WTC11 (cell line): Measurements from ENCODE around the gene ANKRD62. TPM values are rescaled to one million over a fixed set of nuclear protein-coding genes. Genes with fewer than 3 reads are reported as not detected.

Experiments
- ATAC-seq: fragments of 200-7000 bp; cut with Tn5 transposase; 2 replicates; pipeline ENCODE4 v1.10.0; 2021; ENCODE audit warnings: mild to moderate bottlenecking, moderate library complexity
- CTCF ChIA-PET: fragments of 300-600 bp; sonication (Branson Sonifier 250); formaldehyde crosslinking; loops from one replicate; lab custom pipeline; 2021; ENCODE audit warnings: antibody characterized with exemption; lab: Charles Lee
- POLR2A ChIA-PET: fragments of 350-600 bp; sonication (Branson Sonifier 250); formaldehyde crosslinking; loops from one replicate; lab custom pipeline; 2021; ENCODE audit warnings: antibody characterized with exemption; lab: Charles Lee
- DNase-seq: peaks from one replicate; pipeline ENCODE4 v3.0.0; 2021; ENCODE audit warnings: low spot score
- H3K27ac Mint-ChIP-seq: 2 replicates; pipeline ENCODE4 v1.8.0; 2021; ENCODE audit warnings: mixed read lengths
- H3K27me3 Mint-ChIP-seq: 2 replicates; pipeline ENCODE4 v1.8.0; 2021; ENCODE audit warnings: low read depth, mild to moderate bottlenecking, moderate library complexity, mixed read lengths
- H3K36me3 Mint-ChIP-seq: 2 replicates; pipeline ENCODE4 v1.8.0; 2021; ENCODE audit warnings: mixed read lengths
- H3K4me1 Mint-ChIP-seq: 2 replicates; pipeline ENCODE4 v1.8.0; 2022; ENCODE audit warnings: mixed read lengths
- H3K4me3 Mint-ChIP-seq: 2 replicates; pipeline ENCODE4 v1.8.0; 2021; ENCODE audit warnings: mild to moderate bottlenecking, moderate library complexity, mixed read lengths
- H3K9me3 Mint-ChIP-seq: 2 replicates; pipeline ENCODE4 v1.8.0; 2021; ENCODE audit warnings: mixed read lengths
- ATF1 ChIP-seq: sonication (generic); formaldehyde crosslinking; IDR thresholded peaks from 2 replicates; pipeline ENCODE4 v1.8.1; 2023; ENCODE audit warnings: mild to moderate bottlenecking, moderate library complexity, missing genetic modification reagents
- GRHL2 ChIP-seq: fragments of 250-450 bp; sonication (Bioruptor Pico); IDR thresholded peaks from 2 replicates; pipeline ENCODE4 v1.8.0; 2022; ENCODE audit warnings: mild to moderate bottlenecking, moderate library complexity; ENCODE audit not compliant: insufficient replicate concordance, severe bottlenecking
- HMGXB4 ChIP-seq: sonication (generic); formaldehyde crosslinking; IDR thresholded peaks from 2 replicates; pipeline ENCODE4 v1.8.1; 2023; ENCODE audit warnings: mild to moderate bottlenecking, moderate library complexity, missing genetic modification reagents
- IRF2 ChIP-seq: sonication (generic); formaldehyde crosslinking; IDR thresholded peaks from 2 replicates; pipeline ENCODE4 v1.8.0; 2022; ENCODE audit warnings: low read depth, missing genetic modification reagents, borderline replicate concordance
- MAX ChIP-seq: sonication (generic); formaldehyde crosslinking; IDR thresholded peaks from 2 replicates; pipeline ENCODE4 v1.8.0; 2022; ENCODE audit warnings: mild to moderate bottlenecking, missing genetic modification reagents
- NFATC4 ChIP-seq: fragments of 250-450 bp; sonication (Bioruptor Pico); IDR thresholded peaks from 2 replicates; pipeline ENCODE4 v1.9.0; 2021; ENCODE audit warnings: mild to moderate bottlenecking
- PRDM15 ChIP-seq: sonication (generic); formaldehyde crosslinking; IDR thresholded peaks from 2 replicates; pipeline ENCODE4 v1.8.0; 2022; ENCODE audit warnings: missing genetic modification reagents
- RELA ChIP-seq: sonication (generic); formaldehyde crosslinking; IDR thresholded peaks from 2 replicates; pipeline ENCODE4 v1.8.1; 2022; ENCODE audit warnings: missing genetic modification reagents, mild to moderate bottlenecking, borderline replicate concordance
- TP53 ChIP-seq: sonication (generic); formaldehyde crosslinking; IDR thresholded peaks from 2 replicates; pipeline ENCODE4 v1.8.1; 2023; ENCODE audit warnings: mild to moderate bottlenecking, missing genetic modification reagents
- ZBTB21 ChIP-seq: sonication (generic); formaldehyde crosslinking; IDR thresholded peaks from 2 replicates; pipeline ENCODE4 v1.8.1; 2023; ENCODE audit warnings: mild to moderate bottlenecking, missing genetic modification reagents, borderline replicate concordance
- ZMAT4 ChIP-seq: fragments of 250-450 bp; sonication (Bioruptor Pico); IDR thresholded peaks from 2 replicates; pipeline ENCODE4 v1.9.0; 2021; ENCODE audit warnings: mild to moderate bottlenecking
- ZNF219 ChIP-seq: sonication (generic); formaldehyde crosslinking; IDR thresholded peaks from 2 replicates; pipeline ENCODE4 v1.8.0; 2023; ENCODE audit warnings: missing genetic modification reagents, mild to moderate bottlenecking, borderline replicate concordance
- ZNF232 ChIP-seq: sonication (generic); formaldehyde crosslinking; IDR thresholded peaks from 2 replicates; pipeline ENCODE4 v1.8.0; 2022; ENCODE audit warnings: mild to moderate bottlenecking, missing genetic modification reagents
- ZNF396 ChIP-seq: fragments of 250-450 bp; sonication (Bioruptor Pico); IDR thresholded peaks from 2 replicates; pipeline ENCODE4 v1.8.0; 2021; ENCODE audit warnings: mild to moderate bottlenecking, moderate library complexity, borderline replicate concordance
- total RNA-seq: library from RNA; stranded (reverse); gene quantifications from 3 replicates; pipeline ENCODE4 v1.2.3, GENCODE V29; 2021
- TF ChIP-seq, protein P1 (sequence below): fragments of 200-600 bp; IDR thresholded peaks from 2 replicates; pipeline ENCODE4 v1.8.0; 2022; ENCODE audit warnings: antibody characterized with exemption
- TF ChIP-seq, protein P2 (sequence below): sonication (generic); formaldehyde crosslinking; IDR thresholded peaks from 2 replicates; pipeline ENCODE4 v1.8.0; 2023; ENCODE audit warnings: missing genetic modification reagents

The ANKRD62 gene
- total RNA-seq, 1 experiment from 2014 or later, result not detected

- Mint-ChIP-seq H3K36me3 (no peaks in the 10 kb centered on the region), H3K4me3 (no peak overlapping the region), H3K9me3 (no peaks in the 10 kb centered on the region), H3K27ac (no peak overlapping the region), H3K27me3 (no peaks in the 10 kb centered on the region; the same call in 1 of the 2 replicates), H3K4me1 (no peaks in the 10 kb centered on the region)
- ATAC-seq (peak; percentile 90), DNase-seq (peak; percentile 57)
- ChIA-PET POLR2A (no interaction called here), CTCF (interaction anchor here (0.6 to 2.2 kb wide), 16 partner anchors 8 to 296 kb away, joined by 3 to 16 read pairs (median 4); partner anchors contain the start of gene CIDEA)
- TF ChIP-seq ZMAT4 (CRISPR knock-in tag) (no peak), ZNF219 (CRISPR knock-in tag) (no peak), MAX (CRISPR knock-in tag) (no peak), HMGXB4 (CRISPR knock-in tag) (no peak), NFATC4 (no peak), ATF1 (CRISPR knock-in tag) (no peak), RELA (CRISPR knock-in tag) (no peak), TP53 (CRISPR knock-in tag) (no peak), ZNF396 (CRISPR knock-in tag) (0 out of 2 replicates have a peak, but pooled peaks have one; percentile 26), PRDM15 (CRISPR knock-in tag) (no peak)
- TF ChIP-seq, protein P1, sequence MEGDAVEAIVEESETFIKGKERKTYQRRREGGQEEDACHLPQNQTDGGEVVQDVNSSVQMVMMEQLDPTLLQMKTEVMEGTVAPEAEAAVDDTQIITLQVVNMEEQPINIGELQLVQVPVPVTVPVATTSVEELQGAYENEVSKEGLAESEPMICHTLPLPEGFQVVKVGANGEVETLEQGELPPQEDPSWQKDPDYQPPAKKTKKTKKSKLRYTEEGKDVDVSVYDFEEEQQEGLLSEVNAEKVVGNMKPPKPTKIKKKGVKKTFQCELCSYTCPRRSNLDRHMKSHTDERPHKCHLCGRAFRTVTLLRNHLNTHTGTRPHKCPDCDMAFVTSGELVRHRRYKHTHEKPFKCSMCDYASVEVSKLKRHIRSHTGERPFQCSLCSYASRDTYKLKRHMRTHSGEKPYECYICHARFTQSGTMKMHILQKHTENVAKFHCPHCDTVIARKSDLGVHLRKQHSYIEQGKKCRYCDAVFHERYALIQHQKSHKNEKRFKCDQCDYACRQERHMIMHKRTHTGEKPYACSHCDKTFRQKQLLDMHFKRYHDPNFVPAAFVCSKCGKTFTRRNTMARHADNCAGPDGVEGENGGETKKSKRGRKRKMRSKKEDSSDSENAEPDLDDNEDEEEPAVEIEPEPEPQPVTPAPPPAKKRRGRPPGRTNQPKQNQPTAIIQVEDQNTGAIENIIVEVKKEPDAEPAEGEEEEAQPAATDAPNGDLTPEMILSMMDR, result peak; percentile 24
These were observed 36.1 kb upstream of the ANKRD62 start for GRCh38 chr18:12057419-12058039.

GRCh38 chr18:12059334-12060181 lies 34.1 kb upstream of the ANKRD62 start:
- no peaks in the 10 kb centered on the region for H3K9me3 Mint-ChIP-seq
- no peaks in the 10 kb centered on the region for H3K4me1 Mint-ChIP-seq
- H3K4me3 Mint-ChIP-seq, result no peak overlapping the region
- no peak for ATAC-seq
- DNase-seq, result no peak
- POLR2A ChIA-PET, result no interaction called here
- H3K36me3 Mint-ChIP-seq, result no peaks in the 10 kb centered on the region
- no peak overlapping the region for H3K27ac Mint-ChIP-seq
- H3K27me3 Mint-ChIP-seq, result no peaks in the 10 kb centered on the region
- CTCF ChIA-PET, result interaction anchor here (0.8 to 1.4 kb wide), 4 partner anchors 9 to 187 kb away, joined by 3 to 5 read pairs (median 3); no protein-coding TSS in a partner anchor
- TF ChIP-seq ZBTB21 (no peak), MAX (CRISPR knock-in tag) (no peak), GRHL2 (CRISPR knock-in tag) (no peak), ZNF232 (no peak), PRDM15 (CRISPR knock-in tag) (no peak), IRF2 (no peak)
- TF ChIP-seq, protein P2, sequence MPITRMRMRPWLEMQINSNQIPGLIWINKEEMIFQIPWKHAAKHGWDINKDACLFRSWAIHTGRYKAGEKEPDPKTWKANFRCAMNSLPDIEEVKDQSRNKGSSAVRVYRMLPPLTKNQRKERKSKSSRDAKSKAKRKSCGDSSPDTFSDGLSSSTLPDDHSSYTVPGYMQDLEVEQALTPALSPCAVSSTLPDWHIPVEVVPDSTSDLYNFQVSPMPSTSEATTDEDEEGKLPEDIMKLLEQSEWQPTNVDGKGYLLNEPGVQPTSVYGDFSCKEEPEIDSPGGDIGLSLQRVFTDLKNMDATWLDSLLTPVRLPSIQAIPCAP (CRISPR knock-in tag), result no peak
